Mucosa of stomach (tissue), 1 donor: ENCODE results near the gene LRRC10.

Experiments used
- H3K27me3 ChIP-seq: one replicate; pipeline ENCODE4 v1.7.0; 2013; ENCODE audit warnings: mild to moderate bottlenecking, low read length; ENCODE audit not compliant: control insufficient read depth, insufficient read depth
- H3K36me3 ChIP-seq: one replicate; pipeline ENCODE4 v1.7.0; 2013; ENCODE audit warnings: low read length; ENCODE audit not compliant: control insufficient read depth, insufficient read depth
- H3K4me1 ChIP-seq: one replicate; pipeline ENCODE4 v1.7.0; 2013; ENCODE audit warnings: mild to moderate bottlenecking, low read length; ENCODE audit not compliant: control insufficient read depth, insufficient read depth
- H3K4me3 ChIP-seq: one replicate; pipeline ENCODE4 v1.7.0; 2013; ENCODE audit warnings: low read length
- H3K9ac ChIP-seq: one replicate; pipeline ENCODE4 v1.7.0; 2013; ENCODE audit warnings: mild to moderate bottlenecking, low read length, moderate library complexity
- H3K9me3 ChIP-seq: one replicate; pipeline ENCODE4 v1.7.0; 2013; ENCODE audit warnings: mild to moderate bottlenecking, low read length, moderate library complexity; ENCODE audit not compliant: control insufficient read depth
- donor health status: Pancreatic carcinoma.

The LRRC10 gene

GRCh38 chr12:69644511-69644910, 33.8 kb upstream of the LRRC10 start:
- no peak overlapping the region for H3K4me3 ChIP-seq

GRCh38 chr12:69642531-69642930, 31.8 kb upstream of the LRRC10 start:
- H3K4me3 ChIP-seq = no peak overlapping the region
- H3K9ac ChIP-seq = no peak overlapping the region
- no peaks in the 10 kb centered on the region for H3K4me1 ChIP-seq
- H3K9me3 ChIP-seq = no peaks in the 10 kb centered on the region
- H3K36me3 ChIP-seq = no peaks in the 10 kb centered on the region
- no peaks in the 10 kb centered on the region for H3K27me3 ChIP-seq

More at GRCh38 chr12:69644511-69644910, 33.8 kb upstream of the LRRC10 start:
- Histone ChIP-seq H3K36me3 (no peaks in the 10 kb centered on the region), H3K27me3 (no peaks in the 10 kb centered on the region), H3K9ac (no peak overlapping the region), H3K4me1 (no peaks in the 10 kb centered on the region), H3K9me3 (no peaks in the 10 kb centered on the region)

GRCh38 chr12:69641546-69641945, 30.8 kb upstream of the LRRC10 start:
- H3K36me3 ChIP-seq = no peaks in the 10 kb centered on the region
- H3K9me3 ChIP-seq = no peaks in the 10 kb centered on the region
- H3K9ac ChIP-seq = no peak overlapping the region
- H3K27me3 ChIP-seq = no peaks in the 10 kb centered on the region
- H3K4me1 ChIP-seq = no peaks in the 10 kb centered on the region
- no peak overlapping the region for H3K4me3 ChIP-seq

GRCh38 chr12:69639400-69640016, 28.8 kb upstream of the LRRC10 start:
- H3K4me1 ChIP-seq = no peaks in the 10 kb centered on the region
- no peak overlapping the region for H3K4me3 ChIP-seq
- no peaks in the 10 kb centered on the region for H3K9me3 ChIP-seq
- no peak overlapping the region for H3K9ac ChIP-seq
- H3K27me3 ChIP-seq = no peaks in the 10 kb centered on the region
- no peaks in the 10 kb centered on the region for H3K36me3 ChIP-seq

GRCh38 chr12:69633061-69633460, 22.4 kb upstream of the LRRC10 start:
- no peaks in the 10 kb centered on the region for H3K36me3 ChIP-seq
- no peaks in the 10 kb centered on the region for H3K9me3 ChIP-seq
- H3K4me1 ChIP-seq = no peaks in the 10 kb centered on the region
- H3K4me3 ChIP-seq = no peak overlapping the region
- H3K9ac ChIP-seq = no peak overlapping the region
- no peaks in the 10 kb centered on the region for H3K27me3 ChIP-seq

- no peaks in the 10 kb centered on the region for H3K36me3 ChIP-seq
- no peaks in the 10 kb centered on the region for H3K9me3 ChIP-seq
- H3K9ac ChIP-seq = no peak overlapping the region
- no peak overlapping the region for H3K4me3 ChIP-seq
- no peaks in the 10 kb centered on the region for H3K4me1 ChIP-seq
- no peaks in the 10 kb centered on the region for H3K27me3 ChIP-seq
These were observed 19.5 kb upstream of the LRRC10 start for GRCh38 chr12:69630191-69630590.

- H3K4me3 ChIP-seq = no peak overlapping the region
- H3K27me3 ChIP-seq = no peaks in the 10 kb centered on the region
- H3K4me1 ChIP-seq = peaks cover 7% of the 10 kb centered on the region
- H3K9me3 ChIP-seq = no peaks in the 10 kb centered on the region
- no peaks in the 10 kb centered on the region for H3K36me3 ChIP-seq
- H3K9ac ChIP-seq = no peak overlapping the region
These were observed 16.8 kb upstream of the LRRC10 start for GRCh38 chr12:69627501-69627900.

GRCh38 chr12:69623970-69624369, 13.3 kb upstream of the LRRC10 start:
- Histone ChIP-seq H3K4me3 (no peak overlapping the region), H3K9ac (no peak overlapping the region), H3K36me3 (no peaks in the 10 kb centered on the region), H3K4me1 (peaks cover 7% of the 10 kb centered on the region), H3K9me3 (no peaks in the 10 kb centered on the region), H3K27me3 (no peaks in the 10 kb centered on the region)

GRCh38 chr12:69621551-69621950, 10.8 kb upstream of the LRRC10 start:
- H3K9ac ChIP-seq = no peak overlapping the region
- H3K36me3 ChIP-seq = no peaks in the 10 kb centered on the region

GRCh38 chr12:69620921-69621320, 10.2 kb upstream of the LRRC10 start:
- Histone ChIP-seq H3K4me3 (no peak overlapping the region), H3K9me3 (no peaks in the 10 kb centered on the region), H3K36me3 (no peaks in the 10 kb centered on the region), H3K27me3 (no peaks in the 10 kb centered on the region), H3K4me1 (peaks cover 7% of the 10 kb centered on the region), H3K9ac (no peak overlapping the region)

More at GRCh38 chr12:69621551-69621950, 10.8 kb upstream of the LRRC10 start:
- Histone ChIP-seq H3K9me3 (no peaks in the 10 kb centered on the region), H3K27me3 (no peaks in the 10 kb centered on the region), H3K4me1 (peaks cover 7% of the 10 kb centered on the region), H3K4me3 (no peak overlapping the region)

GRCh38 chr12:69620077-69620476, 9.4 kb upstream of the LRRC10 start:
- no peak overlapping the region for H3K9ac ChIP-seq

GRCh38 chr12:69619050-69619449, 8.3 kb upstream of the LRRC10 start:
- H3K9ac ChIP-seq = no peak overlapping the region

More at GRCh38 chr12:69620077-69620476, 9.4 kb upstream of the LRRC10 start:
- Histone ChIP-seq H3K9me3 (no peaks in the 10 kb centered on the region), H3K4me3 (no peak overlapping the region), H3K27me3 (no peaks in the 10 kb centered on the region), H3K4me1 (peaks cover 7% of the 10 kb centered on the region), H3K36me3 (no peaks in the 10 kb centered on the region)

GRCh38 chr12:69616025-69616424, 5.3 kb upstream of the LRRC10 start:
- H3K27me3 ChIP-seq = no peaks in the 10 kb centered on the region
- H3K9me3 ChIP-seq = no peaks in the 10 kb centered on the region
- H3K36me3 ChIP-seq = no peaks in the 10 kb centered on the region
- H3K4me3 ChIP-seq = no peak overlapping the region
- no peaks in the 10 kb centered on the region for H3K4me1 ChIP-seq
- H3K9ac ChIP-seq = no peak overlapping the region

More at GRCh38 chr12:69619050-69619449, 8.3 kb upstream of the LRRC10 start:
- no peaks in the 10 kb centered on the region for H3K27me3 ChIP-seq
- no peaks in the 10 kb centered on the region for H3K36me3 ChIP-seq
- peaks cover 6% of the 10 kb centered on the region for H3K4me1 ChIP-seq
- no peak overlapping the region for H3K4me3 ChIP-seq
- H3K9me3 ChIP-seq = no peaks in the 10 kb centered on the region
